Fibroblast of the conjunctiva (primary cell): ENCODE data around the gene MCF2L.

Experiments used
- DNase-seq: peaks from one replicate; pipeline ENCODE4 v3.0.0-alpha.2; 2010; ENCODE audit warnings: low read depth

Gene MCF2L

GRCh38 chr13:112951674-112952371, 17.2 kb upstream of the MCF2L start:
- DNase-seq: no peak

GRCh38 chr13:112952759-112953551, 16.1 kb upstream of the MCF2L start:
- no peak for DNase-seq

GRCh38 chr13:112953591-112954487, 15.2 kb upstream of the MCF2L start:
- DNase-seq: no peak

GRCh38 chr13:112954488-112955270, 14.3 kb upstream of the MCF2L start:
- DNase-seq: no peak

GRCh38 chr13:112955271-112955937, 13.6 kb upstream of the MCF2L start:
- DNase-seq: no peak

- no peak for DNase-seq
These were observed 13.1 kb upstream of the MCF2L start for GRCh38 chr13:112955956-112956355.

GRCh38 chr13:112956571-112957294, 12.3 kb upstream of the MCF2L start:
- DNase-seq: no peak

GRCh38 chr13:112957295-112957677, 11.7 kb upstream of the MCF2L start:
- DNase-seq: no peak

GRCh38 chr13:112958127-112958989, 10.7 kb upstream of the MCF2L start:
- no peak for DNase-seq

- no peak for DNase-seq
These were observed 9.8 kb upstream of the MCF2L start for GRCh38 chr13:112959206-112959605.

- DNase-seq: no peak
These were observed 9.1 kb upstream of the MCF2L start for GRCh38 chr13:112959701-112960542.

- DNase-seq: no peak
These were observed 8.3 kb upstream of the MCF2L start for GRCh38 chr13:112960706-112961105.

- DNase-seq: no peak
These were observed 7.3 kb upstream of the MCF2L start for GRCh38 chr13:112961457-112962369.

GRCh38 chr13:112962396-112962795, 6.6 kb upstream of the MCF2L start:
- DNase-seq: no peak

GRCh38 chr13:112962911-112963625, 5.9 kb upstream of the MCF2L start:
- no peak for DNase-seq

- DNase-seq: no peak
These were observed 5.4 kb upstream of the MCF2L start for GRCh38 chr13:112963641-112964040.

GRCh38 chr13:112964971-112965492, 4.0 kb upstream of the MCF2L start:
- no peak for DNase-seq
